Heart right ventricle (tissue), 16 donors: ENCODE results near the gene LILRB5. TPM values are rescaled to one million over a fixed set of nuclear protein-coding genes. Genes with fewer than 3 reads are reported as not detected.
"Not testable (repeated sequence)": the region's sequence is repeated elsewhere in the genome, so short reads cannot be mapped to it uniquely, and the experiment has no call there.

Experiments used
- ATAC-seq, 8 donors: fragments of 200-7000 bp; cut with Tn5 transposase; one replicate each; pipeline ENCODE4 v1.9.1; 2020; ENCODE audit warnings: mild to moderate bottlenecking in 8 of 8, moderate library complexity in 8 of 8, moderate number of reproducible peaks in 1 of 8
- DNase-seq, 2 donors: peaks; one replicate each; pipeline ENCODE4 v3.0.0-alpha.2; 2020
- H3K27ac ChIP-seq, 10 donors: fragments of 200-600 bp; sonication (generic) in 2 of 10; one replicate each; pipeline versions ENCODE4 v1.5.0 to v1.8.0; 2020 to 2022; ENCODE audit warnings: mild to moderate bottlenecking in 3 of 10
- H3K27me3 ChIP-seq, 7 donors: fragments of 200-600 bp; one replicate each; pipeline ENCODE4 v1.8.0; 2021 to 2022; ENCODE audit warnings: mild to moderate bottlenecking in 2 of 7
- H3K36me3 ChIP-seq, 9 donors: fragments of 200-600 bp; sonication (generic) in 1 of 9; one replicate each; pipeline versions ENCODE4 v1.5.0 to v1.8.0; 2020 to 2022; ENCODE audit warnings: mild to moderate bottlenecking in 2 of 9
- H3K4me1 ChIP-seq, 9 donors: fragments of 200-600 bp; sonication (generic) in 1 of 9; one replicate each; pipeline versions ENCODE4 v1.5.0 to v1.8.0; 2020 to 2022; ENCODE audit warnings: mild to moderate bottlenecking in 4 of 9
- H3K4me3 ChIP-seq, 10 donors: fragments of 200-600 bp; sonication (generic) in 2 of 10; one replicate each; pipeline versions ENCODE4 v1.5.0 to v1.8.0; 2020 to 2022; ENCODE audit warnings: mild to moderate bottlenecking in 7 of 10, moderate library complexity in 2 of 10
- H3K9me3 ChIP-seq, 11 donors: fragments of 200-600 bp in 10 of 11; sonication (generic) in 2 of 11; one replicate each; pipeline versions ENCODE4 v1.5.0 to v1.8.0; 2013 to 2022; ENCODE audit warnings: mild to moderate bottlenecking in 2 of 11, control low read depth in 1 of 11, moderate library complexity in 1 of 11
- CTCF ChIP-seq, 9 donors: fragments of 200-600 bp; sonication (generic) in 2 of 9; IDR thresholded peaks; one replicate each; pipeline versions ENCODE4 v1.5.0 to v1.8.0; 2021 to 2022; ENCODE audit warnings: antibody characterized with exemption in 9 of 9, mild to moderate bottlenecking in 5 of 9, moderate library complexity in 1 of 9
- WGBS, 2 donors: extraction: QIAGEN DNeasy Blood & Tissue Kit; methylation state at CpG; one replicate each; pipeline ENCODE4 v1.1.7; 2013; ENCODE audit warnings: inconsistent platforms in 1 of 2; 5-methylcytosine and 5-hydroxymethylcytosine counted together
- intact Hi-C, 10 donors: fragments of 100-400 bp; cut with DNase I; formaldehyde crosslinking; loops; one replicate each; pipeline versions ENCODE4 v1.11.1 to v1.14.2; 2022
- polyA plus RNA-seq, 2 donors: library from polyadenylated mRNA; stranded (reverse); fragments of 200-250 nt; gene quantifications; one replicate each; pipeline ENCODE4 v1.2.3, GENCODE V29; 2013
- total RNA-seq, 10 donors: library from RNA; stranded (reverse); fragmentation: NEBNext Ultra II Directional in 3 of 10; extraction: Animal tissue kit (Norgen Biotek cat#: 25700) in 3 of 10; gene quantifications; one replicate each; pipeline versions ENCODE4 v1.2.1 to v1.2.4, GENCODE V29; 2021 to 2023
- donor health status: Arrhythmogenic right ventricular cardiomyopathy.
- donor health status: ischemic (EF 13 %, LVEDD 7.1; RV severe dilation, severe dysfunction).
- donor health status: healthy with polysubstance abuse.
- donor health status: DM: no; HTN: yes; CAD: no.
- donor health status: DM: no; HTN: no; CAD: no.
- donor health status: ischemic (EF 25% LVEDD 6.9; RV normal size, moderate dysfunction).
- donor health status: ischemic (EF 25% LVEDD 5.7; RV mildly dilated, moderate dysfunction).
- donor health status: healthy.
- donor health status: DM: yes; HTN: yes; CAD: no.
- donor health status: Ischemic cardiomyopathy.
- donor health status: ischemic (EF 35%, LVEDD 5.7; RV mildly dilated, moderate dysfunction).
- donor health status: nonischemic (EF 11% LVEDD 7.7; RV severe dilation, severe dysfunction).
- donor health status: DM: yes; HTN: yes; CAD: no.
- donor health status: PGD.
- donor health status: ischemic (EF 29% LVEDD 5.4; RV normal size, mild dysfunction).
- donor health status: nonischemic (EF 23%, LVEDD 6.1; RV moderate dilation, normal function).

Gene LILRB5
- total and polyA plus RNA-seq, 12 donors = 1.6 to 10.6 (median 3.2) TPM

DNA sequence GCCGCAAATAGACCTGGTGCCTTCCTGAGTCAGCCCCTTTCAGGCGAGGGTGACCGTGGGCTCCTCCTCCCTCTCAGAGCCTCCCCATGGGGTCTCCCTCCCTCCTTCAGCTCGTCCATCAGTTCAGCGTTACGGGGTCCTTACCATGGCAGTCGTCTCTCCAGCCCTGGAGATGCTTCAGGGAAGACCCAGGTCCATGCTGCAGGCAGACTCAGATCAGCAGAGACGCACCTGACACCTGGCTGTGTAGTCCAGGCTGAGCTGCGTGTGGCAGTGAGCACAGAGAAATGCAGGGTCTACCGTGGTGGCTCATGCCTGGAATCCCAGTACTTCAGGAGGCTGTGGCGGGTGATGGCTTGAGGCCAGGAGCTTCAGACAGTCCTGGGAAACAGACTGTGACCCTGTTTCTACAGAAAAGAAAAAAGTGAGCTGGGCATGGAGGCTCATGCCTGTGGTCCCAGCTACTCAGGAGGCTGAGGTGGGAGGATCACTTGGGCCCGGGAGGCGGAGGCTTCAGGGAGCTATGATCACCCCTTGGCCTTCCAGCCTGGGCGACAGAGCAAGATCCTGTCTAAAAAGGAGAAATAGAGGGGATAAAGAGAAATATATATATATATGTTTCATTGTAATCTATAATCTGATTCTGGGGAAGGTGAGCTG lies 33.7 kb downstream of the LILRB5 start:
- WGBS, 2 donors = 37 to 40% methylated on average over 14 of the region's 14 CpGs
- not testable (repeated sequence) for DNase-seq, H3K9me3 ChIP-seq
- peaks cover 0 to 14% (median 0%) of the 10 kb centered on the region in 9 donors for H3K4me1 ChIP-seq
- H3K4me3 ChIP-seq = peak overlapping the region in 1 of 10 donors; percentile 51
- H3K27me3 ChIP-seq = peaks cover 0 to 48% (median 23%) of the 10 kb centered on the region in 7 donors
- peaks cover 0 to 10% (median 0%) of the 10 kb centered on the region in 9 donors for H3K36me3 ChIP-seq
- intact Hi-C loops = loop anchor here in 3 of 10 donors (2.0 kb wide), 2 partner anchors 21 to 23 kb away; no protein-coding TSS in a partner anchor
- peak in 6 of 8 donors; percentile 12 to 40 (median 22) for ATAC-seq
- peak overlapping the region in 2 of 10 donors; percentile 70 to 91 for H3K27ac ChIP-seq

DNA sequence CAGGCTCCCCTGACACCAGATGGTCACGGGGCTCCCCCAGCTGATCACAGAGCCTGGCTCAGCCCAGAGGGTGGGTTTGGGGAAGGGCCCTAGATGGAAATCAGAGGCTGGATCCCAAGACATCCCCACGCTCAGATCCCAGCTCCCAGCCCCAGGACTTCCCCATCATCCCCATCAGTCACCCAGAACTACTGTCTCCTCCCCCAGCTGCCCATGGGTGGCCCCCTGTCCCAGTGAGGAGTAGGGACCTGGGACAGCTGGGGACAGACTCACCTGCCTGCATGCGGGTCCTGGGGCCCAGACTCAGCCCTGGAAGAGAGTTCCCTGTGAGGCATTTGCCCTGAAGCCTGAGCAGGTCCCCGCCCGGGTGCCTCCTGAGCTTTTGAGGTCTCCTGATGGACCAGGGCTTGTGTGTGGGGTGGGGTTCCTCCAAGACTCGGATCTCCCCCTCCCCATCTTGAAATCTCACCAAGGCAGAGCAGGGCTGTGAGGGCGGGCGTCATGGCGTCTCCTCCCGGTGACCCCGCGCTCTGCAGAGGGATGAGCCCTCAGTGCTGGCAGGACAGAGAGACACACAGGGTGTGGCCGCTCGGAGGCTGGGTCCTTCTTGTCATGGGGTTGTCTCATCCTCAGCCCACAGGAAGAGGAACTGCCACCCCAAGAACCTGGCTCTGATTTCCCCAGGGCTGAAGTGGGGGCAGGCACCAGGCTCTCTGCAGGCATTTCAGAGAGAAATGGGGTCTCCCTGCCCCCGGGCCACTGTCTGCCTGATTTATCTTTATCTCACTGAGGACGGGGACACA lies 34.4 kb downstream of the LILRB5 start, which contains the start of gene LILRB3:
LILRB3 (minus strand) TSS at position 534 of the 803 bp plus-strand sequence; CDS start at position 503, 31 bp downstream.
- WGBS, 2 donors = 62 to 63% methylated on average over 13 to 16 of the region's 16 CpGs
- DNase-seq (peak in 1 of 2 donors; percentile 31), ATAC-seq (peak; percentile 52 to 83 (median 70))
- Histone ChIP-seq H3K27me3 (peaks cover 0 to 43% (median 23%) of the 10 kb centered on the region in 7 donors), H3K36me3 (peaks cover 0 to 17% (median 0%) of the 10 kb centered on the region in 9 donors), H3K27ac (peak within 1 kb of the TSS in 3 of 10 donors; percentile 31 to 91 (median 70)), H3K4me3 (peak within 1 kb of the TSS in 6 of 10 donors; percentile 2 to 51 (median 23)), H3K4me1 (peaks cover 0 to 14% (median 0%) of the 10 kb centered on the region in 9 donors)
- intact Hi-C loops = loop anchor here in 3 of 10 donors (2.0 kb wide), 2 partner anchors 22 to 24 kb away; no protein-coding TSS in a partner anchor
- H3K9me3 ChIP-seq = not testable (repeated sequence)

GRCh38 chr19:54221947-54222346 lies 35.1 kb downstream of the LILRB5 start:
- Histone ChIP-seq H3K27me3 (peaks cover 0 to 37% (median 20%) of the 10 kb centered on the region in 7 donors), H3K27ac (peak overlapping the region in 2 of 10 donors; percentile 70 to 91), H3K4me1 (peaks cover 0 to 14% (median 0%) of the 10 kb centered on the region in 9 donors), H3K36me3 (peaks cover 0 to 22% (median 0%) of the 10 kb centered on the region in 9 donors), H3K4me3 (peak overlapping the region in 1 of 10 donors; percentile 51)
- DNase-seq, H3K9me3 ChIP-seq: not testable (repeated sequence)
- 55 to 75% methylated on average over 3 to 6 of the region's 7 CpGs for WGBS, 2 donors
- intact Hi-C loops = loop anchor here in 3 of 10 donors (2.0 kb wide), 2 partner anchors 23 to 25 kb away; no protein-coding TSS in a partner anchor
- ATAC-seq = peak in 1 of 8 donors; percentile 3

- DNase-seq, H3K27ac ChIP-seq, H3K4me3 ChIP-seq, H3K9me3 ChIP-seq, ATAC-seq: not testable (repeated sequence)
- H3K27me3 ChIP-seq = peaks cover 0 to 27% (median 18%) of the 10 kb centered on the region in 7 donors
- H3K36me3 ChIP-seq = peaks cover 0 to 33% (median 0%) of the 10 kb centered on the region in 9 donors
- 78 to 92% methylated on average over 1 to 5 of the region's 5 CpGs for WGBS, 2 donors
- intact Hi-C loops = loop anchor here in 1 of 10 donors (2.0 kb wide), 1 partner anchor 21 kb away; no protein-coding TSS in a partner anchor
- peaks cover 0 to 14% (median 0%) of the 10 kb centered on the region in 9 donors for H3K4me1 ChIP-seq
Measured at GRCh38 chr19:54219702-54220101, 37.4 kb downstream of the LILRB5 start.

DNA sequence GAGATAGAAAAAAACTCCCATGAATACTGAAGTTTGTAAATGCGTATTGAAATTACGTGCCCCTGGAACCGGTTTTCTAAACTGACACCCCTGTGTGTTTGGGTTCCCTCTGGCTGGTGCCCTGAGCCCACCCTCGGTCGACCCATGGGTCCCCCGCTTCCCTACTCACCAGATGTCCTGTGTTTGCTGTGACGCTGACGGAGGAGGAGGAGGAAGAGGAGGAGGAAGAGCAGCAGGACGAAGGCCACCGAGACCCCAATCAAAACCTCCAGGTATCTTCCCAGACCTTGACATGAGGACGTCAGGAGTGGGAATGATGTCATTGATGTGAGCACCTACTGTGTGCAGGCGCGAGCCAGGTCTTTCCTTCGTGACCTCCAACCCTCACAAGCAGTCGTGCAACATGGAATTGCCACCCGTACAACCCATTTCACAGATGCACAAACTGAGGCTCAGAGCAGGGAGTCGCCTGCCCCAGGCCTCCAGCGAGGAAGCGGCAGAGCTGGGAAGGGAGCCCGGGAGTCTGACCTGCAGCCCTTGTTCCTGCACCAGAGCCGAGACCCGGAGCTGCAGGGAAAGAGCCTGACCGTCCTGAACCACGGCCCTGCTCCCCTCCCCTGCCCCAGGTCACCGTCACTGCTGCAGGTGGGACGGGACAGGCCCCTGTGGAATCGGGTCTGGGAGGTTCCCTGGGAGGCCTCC lies 38.0 kb downstream of the LILRB5 start:
- WGBS, 2 donors = 88 to 92% methylated on average over 26 to 27 of the region's 27 CpGs
- Histone ChIP-seq H3K36me3 (peaks cover 0 to 33% (median 0%) of the 10 kb centered on the region in 9 donors), H3K4me3 (no peak overlapping the region), H3K27me3 (peaks cover 0 to 24% (median 18%) of the 10 kb centered on the region in 7 donors), H3K4me1 (peaks cover 0 to 14% (median 0%) of the 10 kb centered on the region in 9 donors), H3K27ac (no peak overlapping the region), H3K9me3 (no peaks in the 10 kb centered on the region)
- ATAC-seq (no peak), DNase-seq (no peak)
- TF ChIP-seq CTCF (IDR thresholded peaks at IDR 0.05) = no peak
- intact Hi-C loops = loop anchor here in 1 of 10 donors (2.0 kb wide), 1 partner anchor 22 kb away; no protein-coding TSS in a partner anchor
